Measurements from ENCODE around the gene OXNAD1. TPM values are rescaled to one million over a fixed set of nuclear protein-coding genes. Genes with fewer than 3 reads are reported as not detected.

OXNAD1 gene
- total RNA-seq, 5 donors from 2014 or later (not counting 1 experiment from before 2014, with no cell fraction given): 78.5 to 218 (median 101) TPM

GRCh38 chr3:16304061-16305010 lies 39.3 kb downstream of the OXNAD1 start:
- peak overlapping the region; percentile 44 to 88 (median 62) for H3K4me3 Mint-ChIP-seq
- peaks cover 95 to 97% (median 96%) of the 10 kb centered on the region in 3 donors for H3K4me1 Mint-ChIP-seq
- ATAC-seq (replicated peaks in 1 of 4): peak in 2 of 4 experiments; percentile 12 to 14
- H3K4me1 ChIP-seq (ENCODE audit: control insufficient read depth in 1 of 2, extremely low read depth in 1 of 2, insufficient read depth in 2 of 2, low read length in 2 of 2): peaks cover 74 to 94% of the 10 kb centered on the region in 2 experiments
- peak overlapping the region; percentile 92 to 94 for H3K27ac Mint-ChIP-seq
- H3K9me3 Mint-ChIP-seq: no peaks in the 10 kb centered on the region
- H3K36me3 ChIP-seq (ENCODE audit: control insufficient read depth in 2 of 2, extremely low read depth in 1 of 2, insufficient read depth in 1 of 2, low read length in 1 of 2): peaks cover 0 to 68% of the 10 kb centered on the region in 2 donors
- no peaks in the 10 kb centered on the region for H3K27me3 ChIP-seq (replicated peaks in 1 of 2; ENCODE audit: control insufficient read depth in 2 of 2, extremely low read depth in 1 of 2, insufficient read depth in 2 of 2, low read length in 1 of 2)
- H3K9me3 ChIP-seq: no peaks in the 10 kb centered on the region
- peak in 1 of 35 experiments; percentile 41 for DNase-seq
- H3K36me3 Mint-ChIP-seq: peaks cover 70% of the 10 kb centered on the region
- H3K27ac ChIP-seq (ENCODE audit: low read length): peak overlapping the region; percentile 77
- peak overlapping the region in 1 of 2 donors; percentile 20 for H3K4me3 ChIP-seq (ENCODE audit: control insufficient read depth in 1 of 2, extremely low read depth in 1 of 2, low read length in 1 of 2)
- 50% methylated on average over 1 of the region's 2 CpGs for WGBS (ENCODE audit: insufficient coverage)
- CTCF ChIA-PET: interaction anchor here (0.5 to 5.0 kb wide), 15 partner anchors 9 to 208 kb away, joined by 3 to 49 read pairs (median 3); partner anchors contain the start of gene OXNAD1 (in 1 of the 2)
- POLR2A ChIA-PET: interaction anchor here (0.6 to 4.5 kb wide), 7 partner anchors 8 to 967 kb away, joined by 4 to 21 read pairs (median 7); no protein-coding TSS in a partner anchor
- H3K27me3 Mint-ChIP-seq: no peaks in the 10 kb centered on the region

DNA sequence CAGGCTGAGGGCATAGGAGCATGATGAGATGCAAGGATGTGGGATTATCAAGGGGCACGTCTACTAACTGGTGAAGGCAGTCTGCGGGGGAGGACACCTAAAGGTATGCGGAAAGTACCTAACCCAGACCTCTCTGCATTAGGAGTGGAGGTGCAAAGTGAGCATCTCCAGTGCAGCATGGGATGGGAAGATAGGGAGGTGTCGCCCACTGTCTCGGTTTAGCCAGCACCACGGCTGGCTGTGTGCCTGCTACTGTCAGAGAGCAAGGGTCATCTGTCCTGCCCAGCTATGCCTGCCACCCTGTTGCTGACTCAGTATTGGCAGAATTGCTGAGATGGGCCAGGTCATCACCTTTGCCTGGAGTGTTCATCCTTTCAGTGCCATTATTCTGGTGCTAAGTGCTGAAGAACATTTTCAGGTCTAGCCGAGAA lies 40.1 kb downstream of the OXNAD1 start:
- H3K27me3 Mint-ChIP-seq: no peaks in the 10 kb centered on the region
- no peaks in the 10 kb centered on the region for H3K9me3 Mint-ChIP-seq
- H3K4me3 ChIP-seq (ENCODE audit: control insufficient read depth in 1 of 2, extremely low read depth in 1 of 2, low read length in 1 of 2): peak overlapping the region; percentile 17 to 58
- peaks cover 74% of the 10 kb centered on the region for H3K36me3 Mint-ChIP-seq
- H3K4me3 Mint-ChIP-seq: peak overlapping the region; percentile 44 to 88 (median 62)
- peaks cover 0 to 64% of the 10 kb centered on the region in 2 donors for H3K36me3 ChIP-seq (ENCODE audit: control insufficient read depth in 2 of 2, extremely low read depth in 1 of 2, insufficient read depth in 1 of 2, low read length in 1 of 2)
- no peaks in the 10 kb centered on the region for H3K9me3 ChIP-seq
- peaks cover 68 to 94% of the 10 kb centered on the region in 2 experiments for H3K4me1 ChIP-seq (ENCODE audit: control insufficient read depth in 1 of 2, extremely low read depth in 1 of 2, insufficient read depth in 2 of 2, low read length in 2 of 2)
- ChIA-PET POLR2A (interaction anchor here (0.6 to 1.6 kb wide), 4 partner anchors 19 to 631 kb away, joined by 3 to 5 read pairs (median 4); no protein-coding TSS in a partner anchor), CTCF (interaction anchor here in 1 of 2 donors (0.7 to 5.0 kb wide), 5 partner anchors 10 to 207 kb away, joined by 3 to 49 read pairs (median 4); no protein-coding TSS in a partner anchor)
- H3K4me1 Mint-ChIP-seq: peaks cover 94 to 97% (median 96%) of the 10 kb centered on the region in 3 donors
- ATAC-seq (replicated peaks in 1 of 4) (peak in 1 of 4 experiments; percentile 55), DNase-seq (peak in 31 of 35 experiments; percentile 31 to 77 (median 54))
- WGBS (ENCODE audit: insufficient coverage): 20% methylated on average over 5 of the region's 7 CpGs
- H3K27me3 ChIP-seq (replicated peaks in 1 of 2; ENCODE audit: control insufficient read depth in 2 of 2, extremely low read depth in 1 of 2, insufficient read depth in 2 of 2, low read length in 1 of 2): no peaks in the 10 kb centered on the region
- peak overlapping the region; percentile 77 for H3K27ac ChIP-seq (ENCODE audit: low read length)
- peak overlapping the region; percentile 92 to 94 for H3K27ac Mint-ChIP-seq

- Mint-ChIP-seq H3K27ac (peak overlapping the region; percentile 94), H3K4me3 (peak overlapping the region; percentile 41 to 88 (median 57)), H3K27me3 (no peaks in the 10 kb centered on the region), H3K9me3 (no peaks in the 10 kb centered on the region), H3K36me3 (peaks cover 71% of the 10 kb centered on the region), H3K4me1 (peaks cover 91 to 92% (median 91%) of the 10 kb centered on the region in 3 donors)
- Histone ChIP-seq H3K27me3 (replicated peaks in 1 of 2; ENCODE audit: control insufficient read depth in 2 of 2, extremely low read depth in 1 of 2, insufficient read depth in 2 of 2, low read length in 1 of 2) (no peaks in the 10 kb centered on the region), H3K27ac (ENCODE audit: low read length) (peak overlapping the region; percentile 33), H3K36me3 (ENCODE audit: control insufficient read depth in 2 of 2, extremely low read depth in 1 of 2, insufficient read depth in 1 of 2, low read length in 1 of 2) (peaks cover 3 to 65% of the 10 kb centered on the region in 2 donors), H3K4me3 (ENCODE audit: control insufficient read depth in 1 of 2, extremely low read depth in 1 of 2, low read length in 1 of 2) (no peak overlapping the region), H3K4me1 (ENCODE audit: control insufficient read depth in 1 of 2, extremely low read depth in 1 of 2, insufficient read depth in 2 of 2, low read length in 2 of 2) (peaks cover 68 to 87% of the 10 kb centered on the region in 2 experiments), H3K9me3 (no peaks in the 10 kb centered on the region)
- 59% methylated on average over 3 of the region's 5 CpGs for WGBS (ENCODE audit: insufficient coverage)
- ATAC-seq (replicated peaks in 1 of 4): no peak
- no peak for DNase-seq
- CTCF ChIA-PET: interaction anchor here in 1 of 2 donors (0.7 to 3.7 kb wide), 4 partner anchors 13 to 40 kb away, joined by 3 to 19 read pairs (median 8); no protein-coding TSS in a partner anchor
- POLR2A ChIA-PET: interaction anchor here (0.7 to 1.5 kb wide), 5 partner anchors 12 to 44 kb away, joined by 3 read pairs; no protein-coding TSS in a partner anchor
Observed at GRCh38 chr3:16307832-16308531, 43.0 kb downstream of the OXNAD1 start.

GRCh38 chr3:16308727-16309126 lies 43.7 kb downstream of the OXNAD1 start:
- Mint-ChIP-seq H3K9me3 (no peaks in the 10 kb centered on the region), H3K27ac (peak overlapping the region; percentile 94), H3K36me3 (peaks cover 64% of the 10 kb centered on the region), H3K27me3 (no peaks in the 10 kb centered on the region), H3K4me3 (peak overlapping the region in 1 of 3 donors; percentile 88), H3K4me1 (peaks cover 91 to 93% (median 91%) of the 10 kb centered on the region in 3 donors)
- Histone ChIP-seq H3K9me3 (no peaks in the 10 kb centered on the region), H3K27ac (ENCODE audit: low read length) (peak overlapping the region; percentile 77), H3K4me3 (ENCODE audit: control insufficient read depth in 1 of 2, extremely low read depth in 1 of 2, low read length in 1 of 2) (no peak overlapping the region), H3K27me3 (replicated peaks in 1 of 2; ENCODE audit: control insufficient read depth in 2 of 2, extremely low read depth in 1 of 2, insufficient read depth in 2 of 2, low read length in 1 of 2) (no peaks in the 10 kb centered on the region), H3K36me3 (ENCODE audit: control insufficient read depth in 2 of 2, extremely low read depth in 1 of 2, insufficient read depth in 1 of 2, low read length in 1 of 2) (peaks cover 3 to 66% of the 10 kb centered on the region in 2 donors), H3K4me1 (ENCODE audit: control insufficient read depth in 1 of 2, extremely low read depth in 1 of 2, insufficient read depth in 2 of 2, low read length in 2 of 2) (peaks cover 70 to 88% of the 10 kb centered on the region in 2 experiments)
- ChIA-PET POLR2A (interaction anchor here (0.8 to 1.5 kb wide), 3 partner anchors 13 to 24 kb away, joined by 3 read pairs; no protein-coding TSS in a partner anchor), CTCF (interaction anchor here in 1 of 2 donors (0.7 to 3.7 kb wide), 5 partner anchors 12 to 41 kb away, joined by 3 to 19 read pairs (median 3); no protein-coding TSS in a partner anchor)
- DNase-seq (no peak), ATAC-seq (replicated peaks in 1 of 4) (no peak)
- no CpG with 5 or more reads among the region's 1 CpG for WGBS (ENCODE audit: insufficient coverage)

- Histone ChIP-seq H3K4me1 (ENCODE audit: control insufficient read depth in 1 of 2, extremely low read depth in 1 of 2, insufficient read depth in 2 of 2, low read length in 2 of 2) (peaks cover 72 to 88% of the 10 kb centered on the region in 2 experiments), H3K9me3 (no peaks in the 10 kb centered on the region), H3K4me3 (ENCODE audit: control insufficient read depth in 1 of 2, extremely low read depth in 1 of 2, low read length in 1 of 2) (no peak overlapping the region), H3K27me3 (replicated peaks in 1 of 2; ENCODE audit: control insufficient read depth in 2 of 2, extremely low read depth in 1 of 2, insufficient read depth in 2 of 2, low read length in 1 of 2) (no peaks in the 10 kb centered on the region), H3K27ac (ENCODE audit: low read length) (peak overlapping the region; percentile 77), H3K36me3 (ENCODE audit: control insufficient read depth in 2 of 2, extremely low read depth in 1 of 2, insufficient read depth in 1 of 2, low read length in 1 of 2) (peaks cover 3 to 67% of the 10 kb centered on the region in 2 donors)
- peaks cover 58% of the 10 kb centered on the region for H3K36me3 Mint-ChIP-seq
- H3K9me3 Mint-ChIP-seq: no peaks in the 10 kb centered on the region
- ATAC-seq (replicated peaks in 1 of 4): peak; percentile 69 to 85 (median 84)
- H3K27me3 Mint-ChIP-seq: no peaks in the 10 kb centered on the region
- peak in 21 of 35 experiments; percentile 24 to 81 (median 42) for DNase-seq
- peaks cover 92 to 93% (median 93%) of the 10 kb centered on the region in 3 donors for H3K4me1 Mint-ChIP-seq
- POLR2A ChIA-PET: interaction anchor here in 1 of 2 donors (1.0 kb wide), 1 partner anchor 21 kb away, joined by 6 read pairs; no protein-coding TSS in a partner anchor
- CTCF ChIA-PET: interaction anchor here in 1 of 2 donors (0.6 kb wide), 1 partner anchor 1354 kb away, joined by 4 read pairs; no protein-coding TSS in a partner anchor
- peak overlapping the region; percentile 74 to 88 (median 80) for H3K4me3 Mint-ChIP-seq
- no CpG with 5 or more reads among the region's 2 CpGs for WGBS (ENCODE audit: insufficient coverage)
- peak overlapping the region; percentile 98 to 99 for H3K27ac Mint-ChIP-seq
Observed at GRCh38 chr3:16309558-16309957, 44.5 kb downstream of the OXNAD1 start.

All from T-cell (primary cell).